OCI-LY7 (cell line): ENCODE results near the gene SNX27.

Experiments
- CTCF ChIP-seq: fragments of 200-600 bp; sonication (generic); conservative IDR thresholded peaks from 2 replicates; pipeline ENCODE4 v1.5.1; 2014; ENCODE audit warnings: mild to moderate bottlenecking, antibody characterized with exemption, low read length, moderate library complexity, mixed read lengths
- EZH2phosphoT487 ChIP-seq: fragments of 200-600 bp; sonication (generic); IDR thresholded peaks from 2 replicates; pipeline ENCODE4 v1.6.1; 2018; ENCODE audit warnings: low read depth, borderline replicate concordance, mild to moderate bottlenecking, mixed run types, antibody characterized with exemption, low read length, moderate library complexity, mixed read lengths

- TF ChIP-seq CTCF (no peak), EZH2phosphoT487 (no peak)
Observed at GRCh38 chr1:151620286-151620685, 8.4 kb downstream of the SNX27 start.
